Stimulated activated memory B cell treated with anti-CD40 and anti-IgM and Interleukin-4, amounts not matched to agents 10 μg/mL and 1 μg/mL and 100 μg/mL, for 72 hours (primary cell): Measurements from ENCODE around the gene RSPH4A.
"Not testable (repeated sequence)": the region's sequence is repeated elsewhere in the genome, so short reads cannot be mapped to it uniquely, and the experiment has no call there.

Source experiments
- ATAC-seq: fragments of 150-1000 bp; cut with Tn5 transposase; 2 replicates; pipeline ENCODE4 v1.10.0; 2021
- H3K27ac Mint-ChIP-seq: one replicate; pipeline ENCODE4 v1.8.0; 2022; ENCODE audit warnings: mild to moderate bottlenecking, mixed read lengths
- H3K27me3 Mint-ChIP-seq: one replicate; pipeline ENCODE4 v1.8.0; 2022; ENCODE audit warnings: mixed read lengths
- H3K36me3 Mint-ChIP-seq: one replicate; pipeline ENCODE4 v1.8.0; 2022; ENCODE audit warnings: mixed read lengths
- H3K4me1 Mint-ChIP-seq: one replicate; pipeline ENCODE4 v1.8.0; 2022; ENCODE audit warnings: mixed read lengths
- H3K4me3 Mint-ChIP-seq: one replicate; pipeline ENCODE4 v1.8.0; 2022; ENCODE audit warnings: mild to moderate bottlenecking, moderate library complexity, mixed read lengths
- H3K9me3 Mint-ChIP-seq: one replicate; pipeline ENCODE4 v1.8.0; 2022; ENCODE audit warnings: mixed read lengths

Gene RSPH4A

DNA sequence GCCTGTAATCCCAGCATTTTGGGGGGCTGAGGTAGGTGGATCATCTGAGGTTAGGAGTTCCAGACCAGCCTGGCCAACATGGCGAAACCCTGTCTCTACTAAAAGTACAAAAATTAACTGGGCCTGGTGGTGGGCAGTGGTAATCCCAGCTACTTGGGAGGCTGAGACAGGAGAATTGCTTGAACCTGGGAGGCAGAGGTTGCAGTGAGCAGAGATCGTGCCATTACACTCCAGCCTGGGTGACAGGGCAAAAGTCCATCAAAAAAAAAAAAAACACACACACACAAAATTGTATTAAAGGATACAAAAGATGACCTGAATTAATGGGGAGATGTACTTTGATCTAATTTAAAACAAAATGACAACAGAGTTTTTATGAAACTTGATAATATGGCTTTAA, 47.9 kb downstream of the RSPH4A start:
- H3K4me3 Mint-ChIP-seq = peak overlapping the region; percentile 10
- H3K27me3 Mint-ChIP-seq, H3K9me3 Mint-ChIP-seq, ATAC-seq, H3K27ac Mint-ChIP-seq: not testable (repeated sequence)
- H3K4me1 Mint-ChIP-seq = peaks cover 57% of the 10 kb centered on the region
- peaks cover 29% of the 10 kb centered on the region for H3K36me3 Mint-ChIP-seq

DNA sequence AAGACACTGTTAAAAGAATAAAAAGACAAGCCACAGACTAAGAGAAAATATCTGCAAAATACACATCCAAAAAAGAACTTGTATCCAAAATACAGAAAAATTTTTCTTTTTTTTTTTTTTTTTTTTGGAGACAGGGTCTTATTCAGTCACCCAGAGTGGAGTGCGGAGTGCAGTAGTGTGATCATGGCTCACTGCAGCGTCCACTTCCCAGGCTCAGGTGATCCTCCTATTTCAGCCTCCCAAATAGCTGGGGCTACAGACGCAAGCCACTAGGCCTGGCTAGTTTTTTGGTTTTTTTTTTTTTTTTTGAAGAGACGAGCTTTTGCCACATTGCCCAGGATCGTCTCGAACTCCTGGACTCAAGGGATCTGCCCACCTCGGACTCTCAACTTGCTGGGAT, 49.2 kb downstream of the RSPH4A start:
- Mint-ChIP-seq H3K4me3 (peak overlapping the region; percentile 38), H3K9me3 (no peaks in the 10 kb centered on the region), H3K4me1 (peaks cover 50% of the 10 kb centered on the region), H3K27ac (no peak overlapping the region), H3K27me3 (no peaks in the 10 kb centered on the region), H3K36me3 (peaks cover 20% of the 10 kb centered on the region)
- ATAC-seq = no peak

DNA sequence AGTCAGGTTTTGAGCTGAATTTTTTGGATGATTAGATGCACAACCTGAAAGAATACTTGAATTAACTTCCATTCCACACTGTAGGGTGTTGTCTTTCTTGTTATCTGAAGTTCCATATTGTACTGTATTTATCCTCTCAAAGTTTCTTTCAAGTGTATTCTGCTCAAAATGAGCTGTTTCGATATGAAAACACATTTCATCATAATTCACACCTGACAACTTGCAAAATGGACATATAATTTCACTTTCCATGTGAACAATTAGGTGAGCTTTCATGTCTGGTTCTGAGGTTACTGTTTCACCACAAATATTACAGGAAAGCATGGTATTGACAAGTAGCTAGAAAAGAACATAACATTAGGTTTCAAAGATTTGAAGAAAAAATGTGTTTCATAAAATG, 50.6 kb downstream of the RSPH4A start:
- Mint-ChIP-seq H3K4me3 (peak overlapping the region; percentile 67), H3K27ac (no peak overlapping the region), H3K4me1 (peaks cover 44% of the 10 kb centered on the region), H3K9me3 (no peaks in the 10 kb centered on the region), H3K27me3 (no peaks in the 10 kb centered on the region), H3K36me3 (peaks cover 20% of the 10 kb centered on the region)
- no peak for ATAC-seq

DNA sequence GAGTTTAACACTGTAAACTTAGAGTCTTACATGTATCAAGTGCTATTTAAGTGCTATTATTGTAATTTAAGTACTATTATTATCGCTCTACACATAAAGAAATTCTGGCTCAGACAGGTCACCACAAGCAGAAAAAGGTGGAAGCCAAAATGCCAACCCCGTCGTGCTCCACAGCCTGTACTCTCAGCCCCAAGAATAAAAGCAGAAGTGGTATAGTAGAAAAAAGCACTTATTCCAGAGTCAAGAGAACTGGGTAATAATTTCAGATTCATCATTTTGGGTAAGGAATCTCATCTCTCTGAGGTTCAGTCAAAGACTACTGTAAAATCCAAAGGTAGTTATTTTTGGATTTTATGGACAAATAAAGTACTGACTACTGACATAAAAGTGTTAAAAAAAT, 51.3 kb downstream of the RSPH4A start:
- no peaks in the 10 kb centered on the region for H3K9me3 Mint-ChIP-seq
- ATAC-seq = peak; percentile 83
- H3K4me1 Mint-ChIP-seq = peaks cover 36% of the 10 kb centered on the region

DNA sequence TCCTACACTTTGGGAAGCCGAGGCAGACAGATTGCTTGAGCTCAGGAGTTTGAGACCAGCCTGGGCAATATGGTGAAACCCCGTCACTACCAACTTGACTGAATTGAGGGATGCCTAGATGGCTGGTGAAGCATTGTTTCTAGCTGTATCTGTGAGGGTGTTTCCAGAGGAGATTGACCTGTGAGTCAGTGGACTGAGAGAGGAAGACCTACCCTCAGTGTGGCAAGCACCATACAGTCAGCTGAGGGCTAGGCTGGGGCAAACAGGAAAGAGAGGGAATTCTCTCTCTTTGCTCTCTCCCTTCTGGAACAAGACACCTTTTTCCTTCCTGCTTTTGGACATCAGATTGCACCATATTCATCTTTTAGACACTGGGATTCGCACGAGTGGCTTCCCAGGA, 56.0 kb downstream of the RSPH4A start:
- H3K4me3 Mint-ChIP-seq = no peak overlapping the region
- no peak for ATAC-seq
- no peaks in the 10 kb centered on the region for H3K9me3 Mint-ChIP-seq
- no peak overlapping the region for H3K27ac Mint-ChIP-seq
- H3K4me1 Mint-ChIP-seq = no peaks in the 10 kb centered on the region
- no peaks in the 10 kb centered on the region for H3K36me3 Mint-ChIP-seq
- no peaks in the 10 kb centered on the region for H3K27me3 Mint-ChIP-seq

More for the DNA sequence above, 51.3 kb downstream of the RSPH4A start:
- peaks cover 13% of the 10 kb centered on the region for H3K36me3 Mint-ChIP-seq
- no peaks in the 10 kb centered on the region for H3K27me3 Mint-ChIP-seq
- H3K27ac Mint-ChIP-seq = peak overlapping the region; percentile 97
- peak overlapping the region; percentile 98 for H3K4me3 Mint-ChIP-seq

DNA sequence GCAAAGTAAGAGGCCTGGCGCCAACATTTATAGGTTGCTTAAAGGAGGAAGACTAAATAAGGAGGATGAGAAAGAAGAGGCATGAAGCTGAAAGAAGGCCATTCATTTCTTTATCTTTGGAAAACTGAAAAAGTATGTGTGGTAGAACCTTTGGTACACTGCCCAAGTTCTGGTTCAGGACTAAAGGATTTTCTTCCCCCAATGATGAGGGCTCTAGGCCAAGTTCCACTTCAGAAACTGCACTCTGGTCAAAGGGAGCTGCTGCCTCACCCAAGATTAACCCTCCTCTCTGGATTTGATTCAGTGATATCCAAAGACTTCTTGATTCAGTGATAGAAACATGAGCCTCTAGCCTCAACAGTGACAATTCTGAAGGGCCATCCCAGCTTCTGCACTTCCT, 59.7 kb downstream of the RSPH4A start:
- no peak for ATAC-seq
- no peaks in the 10 kb centered on the region for H3K36me3 Mint-ChIP-seq
- H3K27ac Mint-ChIP-seq = no peak overlapping the region
- no peaks in the 10 kb centered on the region for H3K9me3 Mint-ChIP-seq
- no peak overlapping the region for H3K4me3 Mint-ChIP-seq
- no peaks in the 10 kb centered on the region for H3K27me3 Mint-ChIP-seq
- H3K4me1 Mint-ChIP-seq = peaks cover 7% of the 10 kb centered on the region

DNA sequence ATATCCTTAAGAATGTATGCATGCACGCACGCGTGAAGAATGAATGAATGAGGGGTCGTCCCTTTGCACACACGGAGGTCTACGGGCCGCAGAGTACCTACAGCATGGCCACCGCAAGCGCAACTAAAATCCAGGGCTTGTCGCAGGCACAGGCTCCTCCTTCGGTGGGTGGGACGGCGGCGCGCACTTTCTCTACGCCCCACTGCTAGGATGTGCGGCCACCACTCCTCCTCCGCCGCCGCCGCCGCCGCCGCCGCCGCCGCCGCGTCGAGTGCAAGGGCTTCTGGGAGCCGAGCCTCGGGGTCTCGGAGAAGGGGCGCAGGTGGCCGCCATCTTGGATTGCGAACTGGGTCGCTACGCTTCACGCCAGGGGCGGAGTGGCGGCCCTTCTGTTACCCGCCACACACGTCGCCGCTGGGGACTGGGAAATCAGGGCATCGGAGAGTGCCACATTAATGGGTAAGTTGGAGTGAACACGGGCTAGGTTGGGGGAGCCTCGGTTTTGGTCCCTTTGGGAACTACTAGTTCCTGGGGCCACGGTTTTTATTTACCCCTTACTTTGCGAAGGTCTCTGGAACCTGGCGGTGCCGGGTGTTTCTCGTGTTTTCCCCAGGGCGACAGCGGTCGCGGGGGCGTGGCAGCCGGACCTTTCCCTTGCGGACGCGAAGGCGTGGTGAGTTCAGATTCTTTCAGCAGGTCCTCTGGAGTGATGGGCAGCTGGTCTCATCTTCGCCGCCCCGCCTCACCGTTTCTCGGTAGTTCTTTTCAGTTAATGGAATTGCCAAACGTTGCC, 64.8 kb downstream of the RSPH4A start, which contains the start of gene KPNA5:
Gene KPNA5 (plus strand): TSS at position 332 of the 793 bp plus-strand sequence. CDS start 124 bp downstream, at position 456.
- Mint-ChIP-seq H3K36me3 (peaks cover 21% of the 10 kb centered on the region), H3K27ac (peak within 1 kb of the TSS; percentile 91), H3K9me3 (no peaks in the 10 kb centered on the region), H3K4me3 (peak within 1 kb of the TSS; percentile 95), H3K27me3 (no peaks in the 10 kb centered on the region), H3K4me1 (peaks cover 28% of the 10 kb centered on the region)
- peak; percentile 98 for ATAC-seq

DNA sequence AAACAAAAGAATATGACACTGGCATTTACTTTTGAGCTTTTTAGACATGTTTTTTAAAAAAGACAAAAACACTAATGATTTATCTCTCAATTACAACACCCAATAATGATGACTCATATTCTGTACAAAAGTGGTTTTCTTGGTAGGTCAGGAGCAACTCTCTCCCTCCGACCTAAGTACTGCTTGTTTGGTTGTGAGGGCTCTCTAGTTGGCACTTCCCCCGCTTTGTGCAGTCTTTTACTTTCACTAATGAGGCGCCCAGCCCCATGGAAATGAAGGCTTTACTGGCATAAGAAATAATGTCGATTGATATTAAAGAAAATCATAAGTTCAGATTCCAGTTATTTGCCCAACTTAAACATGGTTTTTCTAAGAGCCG, 66.0 kb downstream of the RSPH4A start:
- ATAC-seq = peak; percentile 50
- no peaks in the 10 kb centered on the region for H3K9me3 Mint-ChIP-seq
- no peaks in the 10 kb centered on the region for H3K27me3 Mint-ChIP-seq
- H3K4me3 Mint-ChIP-seq = peak overlapping the region; percentile 95
- H3K27ac Mint-ChIP-seq = peak overlapping the region; percentile 91
- H3K4me1 Mint-ChIP-seq = peaks cover 40% of the 10 kb centered on the region
- H3K36me3 Mint-ChIP-seq = peaks cover 30% of the 10 kb centered on the region
